Liver (tissue), 9 donors: Measurements from ENCODE around the gene PNCK. TPM values are rescaled to one million over a fixed set of nuclear protein-coding genes. Genes with fewer than 3 reads are reported as not detected.

Experiments used
- DNase-seq: peaks from one replicate; pipeline ENCODE4 v3.0.0-alpha.2; 2017; ENCODE audit warnings: low spot score
- H3K27ac ChIP-seq, 2 donors: one replicate each; pipeline ENCODE4 v1.7.0; 2013; ENCODE audit warnings: inconsistent platforms in 2 of 2, low read length in 2 of 2, control low read depth in 1 of 2, low read depth in 1 of 2, mild to moderate bottlenecking in 1 of 2
- H3K27me3 ChIP-seq, 4 donors: one replicate each; pipeline versions ENCODE4 v1.6.1 to v1.7.0; 2013; ENCODE audit warnings: low read length in 3 of 4, inconsistent platforms in 1 of 4, mild to moderate bottlenecking in 1 of 4, moderate library complexity in 1 of 4; ENCODE audit not compliant: control insufficient read depth in 4 of 4, insufficient read depth in 4 of 4
- H3K36me3 ChIP-seq, 4 donors: one replicate each; pipeline versions ENCODE4 v1.6.1 to v1.7.0; 2013; ENCODE audit warnings: low read length in 3 of 4, mild to moderate bottlenecking in 3 of 4, low read depth in 1 of 4, moderate library complexity in 1 of 4; ENCODE audit not compliant: control insufficient read depth in 4 of 4, insufficient read depth in 3 of 4
- H3K4me1 ChIP-seq, 4 donors: one replicate each; pipeline versions ENCODE4 v1.6.1 to v1.7.0; 2013; ENCODE audit warnings: low read length in 3 of 4, mild to moderate bottlenecking in 3 of 4, moderate library complexity in 1 of 4; ENCODE audit not compliant: control insufficient read depth in 4 of 4, insufficient read depth in 4 of 4
- H3K4me3 ChIP-seq, 3 donors: one replicate each; pipeline versions ENCODE4 v1.6.1 to v1.7.0; 2013; ENCODE audit warnings: low read length in 3 of 3, control low read depth in 1 of 3, low read depth in 1 of 3, mild to moderate bottlenecking in 1 of 3
- H3K9ac ChIP-seq, 2 donors: one replicate each; pipeline ENCODE4 v1.7.0; 2013; ENCODE audit warnings: low read length in 2 of 2, mild to moderate bottlenecking in 2 of 2, moderate library complexity in 2 of 2, control low read depth in 1 of 2, low read depth in 1 of 2
- H3K9me3 ChIP-seq, 4 donors: one replicate each; pipeline versions ENCODE4 v1.6.1 to v1.7.0; 2013; ENCODE audit warnings: low read length in 3 of 4; ENCODE audit not compliant: control insufficient read depth in 4 of 4
- EGR1 ChIP-seq, 2 donors: IDR thresholded peaks; 2 replicates each; pipeline ENCODE4 v1.6.1; 2016 to 2018; ENCODE audit warnings: antibody characterized with exemption in 2 of 2, low read depth in 2 of 2
- FOXA1 ChIP-seq: IDR thresholded peaks from 2 replicates; pipeline ENCODE4 v1.6.1; 2016; ENCODE audit warnings: antibody characterized with exemption
- FOXA2 ChIP-seq: IDR thresholded peaks from 2 replicates; pipeline ENCODE4 v1.6.1; 2016; ENCODE audit warnings: antibody characterized with exemption
- GABPA ChIP-seq, 2 donors: IDR thresholded peaks in 1 of 2; conservative IDR thresholded peaks in 1 of 2; 2 replicates each; pipeline ENCODE4 v1.6.1; 2016; ENCODE audit warnings: antibody characterized with exemption in 2 of 2, mild to moderate bottlenecking in 1 of 2, moderate library complexity in 1 of 2
- HNF4A ChIP-seq, 2 donors: conservative IDR thresholded peaks; 2 replicates each; pipeline ENCODE4 v1.6.1; 2016; ENCODE audit warnings: antibody characterized with exemption in 2 of 2, mild to moderate bottlenecking in 2 of 2
- HNF4G ChIP-seq: IDR thresholded peaks from 2 replicates; pipeline ENCODE4 v1.6.1; 2016; ENCODE audit warnings: antibody characterized with exemption
- JUND ChIP-seq, 2 donors: IDR thresholded peaks; 2 replicates each; pipeline ENCODE4 v1.6.1; 2016; ENCODE audit warnings: antibody characterized with exemption in 2 of 2
- NR2F2 ChIP-seq: IDR thresholded peaks from 2 replicates; pipeline ENCODE4 v1.6.1; 2016; ENCODE audit warnings: antibody characterized with exemption
- RAD21 ChIP-seq, 2 donors: IDR thresholded peaks; 2 replicates each; pipeline ENCODE4 v1.6.1; 2016; ENCODE audit warnings: antibody characterized with exemption in 2 of 2, mild to moderate bottlenecking in 2 of 2
- RXRA ChIP-seq, 2 donors: IDR thresholded peaks; 2 replicates each; pipeline ENCODE4 v1.6.1; 2017 to 2018; ENCODE audit warnings: antibody characterized with exemption in 2 of 2, mild to moderate bottlenecking in 1 of 2
- SP1 ChIP-seq: IDR thresholded peaks from 2 replicates; pipeline ENCODE4 v1.6.1; 2018; ENCODE audit warnings: antibody characterized with exemption, mild to moderate bottlenecking
- TAF1 ChIP-seq: conservative IDR thresholded peaks from 2 replicates; pipeline ENCODE4 v1.6.1; 2016; ENCODE audit warnings: antibody characterized with exemption, mild to moderate bottlenecking
- YY1 ChIP-seq: IDR thresholded peaks from 2 replicates; pipeline ENCODE4 v1.6.1; 2016; ENCODE audit warnings: antibody characterized with exemption, mild to moderate bottlenecking
- WGBS: extraction: QIAGEN DNeasy Blood & Tissue Kit; methylation state at CpG from one replicate; pipeline ENCODE4 v1.1.7; 2013; 5-methylcytosine and 5-hydroxymethylcytosine counted together
- polyA plus RNA-seq, 2 donors: library from polyadenylated mRNA; stranded (reverse) in 1 of 2; unstranded in 1 of 2; fragments of 200-250 nt in 1 of 2; fragments of >200 nt in 1 of 2; fragmentation: Nextera tagmentation in 1 of 2; extraction: Ambion mirVana in 1 of 2; gene quantifications; one replicate each; pipeline versions ENCODE4 v1.2.1 to v1.2.3, GENCODE V29; 2013 to 2015
- total RNA-seq, 2 donors: library from RNA; depleted of rRNA; stranded (reverse); fragments of >200 nt; gene quantifications; one replicate each; pipeline ENCODE4 v1.2.3, GENCODE V29; 2014
- TF ChIP-seq, protein P1 (sequence below): IDR thresholded peaks from 2 replicates; pipeline ENCODE4 v1.6.1; 2016; ENCODE audit warnings: antibody characterized with exemption
- TF ChIP-seq, protein P2 (sequence below): IDR thresholded peaks from 2 replicates; pipeline ENCODE4 v1.6.1; 2016; ENCODE audit warnings: antibody characterized with exemption
- TF ChIP-seq, protein P3 (sequence below): IDR thresholded peaks from 2 replicates; pipeline ENCODE4 v1.6.1; 2016; ENCODE audit warnings: antibody characterized with exemption, mild to moderate bottlenecking
- TF ChIP-seq, protein P4 (sequence below): fragments of 150-350 bp; IDR thresholded peaks from 2 replicates; pipeline ENCODE4 v1.5.1; 2017; ENCODE audit warnings: improper control_type of control experiment, low read depth, low read length; ENCODE audit not compliant: missing input control
- TF ChIP-seq, protein P5 (sequence below): IDR thresholded peaks from 2 replicates; pipeline ENCODE4 v1.6.1; 2016; ENCODE audit warnings: antibody characterized with exemption
- donor health status: healthy.
- donor health status: healthy.
- donor health status: healthy.
- donor health status: healthy.
- donor health status: healthy.

PNCK gene
- total and polyA plus RNA-seq, 4 donors = 0.02 to 0.17 TPM; not detected in 2

DNA sequence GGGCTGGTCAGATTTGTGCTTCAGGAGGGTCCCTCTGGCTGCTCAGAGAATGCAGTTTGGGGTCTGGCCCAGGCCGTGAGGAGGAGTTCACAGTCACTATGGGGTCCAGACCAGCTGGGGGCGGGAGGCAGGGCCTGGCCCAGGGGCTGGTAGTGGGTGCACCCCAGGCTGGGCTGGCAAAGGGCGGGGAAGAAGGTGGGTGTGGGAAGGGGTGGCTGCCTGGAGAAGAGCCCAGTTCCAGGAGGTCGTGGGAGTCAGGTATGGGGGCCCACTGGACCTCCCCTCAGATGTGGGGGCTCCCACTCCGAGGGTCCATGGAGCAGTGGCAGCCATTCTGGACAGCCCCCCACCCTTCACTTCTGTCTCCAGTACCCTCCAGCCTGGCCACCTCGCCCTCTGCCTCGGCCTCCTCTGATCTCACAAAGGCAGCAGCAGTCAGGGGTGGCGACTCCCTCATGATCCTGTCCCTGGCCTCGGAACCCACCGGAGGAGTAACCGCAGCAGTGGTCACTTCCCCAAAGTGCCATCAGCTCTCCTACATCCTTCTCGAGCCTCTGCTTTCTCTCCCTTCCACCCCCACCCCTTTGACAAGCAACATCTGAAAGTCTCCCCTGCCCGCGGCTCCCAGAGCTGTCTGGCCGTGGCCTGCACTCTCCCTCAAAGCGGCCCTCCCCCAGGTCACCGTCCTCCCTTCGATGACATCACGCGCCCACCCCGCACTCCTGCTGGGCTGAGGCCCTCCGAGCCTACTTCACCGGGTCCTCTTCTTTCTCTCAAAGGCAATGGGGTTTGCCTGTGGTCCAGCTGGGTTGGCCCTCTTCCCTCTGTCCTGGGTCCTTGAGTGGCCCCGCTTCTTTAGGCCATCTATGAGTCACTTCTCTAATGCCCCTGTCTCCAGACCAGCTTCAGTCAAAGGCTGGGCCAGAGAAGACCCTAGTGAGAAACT is 12.4 kb upstream of the PNCK start (continued):
- TF ChIP-seq, protein P1, sequence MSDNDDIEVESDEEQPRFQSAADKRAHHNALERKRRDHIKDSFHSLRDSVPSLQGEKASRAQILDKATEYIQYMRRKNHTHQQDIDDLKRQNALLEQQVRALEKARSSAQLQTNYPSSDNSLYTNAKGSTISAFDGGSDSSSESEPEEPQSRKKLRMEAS = no peak

DNA sequence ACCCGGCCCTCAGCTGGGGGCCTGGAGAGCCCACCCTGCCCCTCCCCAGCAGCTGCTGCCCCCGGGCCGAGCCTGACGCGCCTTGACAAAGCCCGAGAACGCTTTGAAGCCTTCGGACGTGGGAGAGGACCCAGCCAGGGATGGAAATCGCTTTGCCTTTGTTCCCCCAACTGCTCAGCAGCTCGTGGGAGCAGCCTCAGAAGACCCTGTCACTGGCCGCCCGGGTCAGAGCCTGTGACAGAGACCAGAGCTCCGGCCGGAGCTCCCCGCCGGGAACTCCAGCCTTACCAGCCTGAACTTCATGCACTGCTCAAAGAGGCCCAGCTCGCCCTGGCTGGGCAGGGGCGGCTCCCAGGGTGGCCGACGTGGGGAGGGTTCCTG is 11.5 kb upstream of the PNCK start:
- H3K4me1 ChIP-seq = peaks cover 0 to 2% (median 0%) of the 10 kb centered on the region in 4 donors
- no peak overlapping the region for H3K27ac ChIP-seq
- peaks cover 0 to 5% (median 0%) of the 10 kb centered on the region in 4 donors for H3K27me3 ChIP-seq
- WGBS = 42% methylated on average over 21 of the region's 21 CpGs
- no peak overlapping the region for H3K4me3 ChIP-seq
- no peak overlapping the region for H3K9ac ChIP-seq
- no peak for DNase-seq
- no peaks in the 10 kb centered on the region for H3K36me3 ChIP-seq
- H3K9me3 ChIP-seq = no peaks in the 10 kb centered on the region
- TF ChIP-seq RXRA (IDR thresholded peaks at IDR 0.05) (no peak), GABPA (IDR thresholded peaks at IDR 0.05 in 1 of 2, conservative IDR thresholded peaks at IDR 0.05 in 1 of 2) (no peak), SP1 (no peak), HNF4A (conservative IDR thresholded peaks at IDR 0.05) (no peak), HNF4G (no peak), NR2F2 (no peak), EGR1 (IDR thresholded peaks at IDR 0.05; ENCODE audit: low read depth in 2 of 2) (no peak), RAD21 (IDR thresholded peaks at IDR 0.05) (no peak), FOXA1 (no peak), YY1 (no peak), JUND (IDR thresholded peaks at IDR 0.05) (no peak), FOXA2 (no peak), TAF1 (no peak)
- TF ChIP-seq, protein P2, sequence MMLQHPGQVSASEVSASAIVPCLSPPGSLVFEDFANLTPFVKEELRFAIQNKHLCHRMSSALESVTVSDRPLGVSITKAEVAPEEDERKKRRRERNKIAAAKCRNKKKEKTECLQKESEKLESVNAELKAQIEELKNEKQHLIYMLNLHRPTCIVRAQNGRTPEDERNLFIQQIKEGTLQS = no peak
- TF ChIP-seq, protein P3, sequence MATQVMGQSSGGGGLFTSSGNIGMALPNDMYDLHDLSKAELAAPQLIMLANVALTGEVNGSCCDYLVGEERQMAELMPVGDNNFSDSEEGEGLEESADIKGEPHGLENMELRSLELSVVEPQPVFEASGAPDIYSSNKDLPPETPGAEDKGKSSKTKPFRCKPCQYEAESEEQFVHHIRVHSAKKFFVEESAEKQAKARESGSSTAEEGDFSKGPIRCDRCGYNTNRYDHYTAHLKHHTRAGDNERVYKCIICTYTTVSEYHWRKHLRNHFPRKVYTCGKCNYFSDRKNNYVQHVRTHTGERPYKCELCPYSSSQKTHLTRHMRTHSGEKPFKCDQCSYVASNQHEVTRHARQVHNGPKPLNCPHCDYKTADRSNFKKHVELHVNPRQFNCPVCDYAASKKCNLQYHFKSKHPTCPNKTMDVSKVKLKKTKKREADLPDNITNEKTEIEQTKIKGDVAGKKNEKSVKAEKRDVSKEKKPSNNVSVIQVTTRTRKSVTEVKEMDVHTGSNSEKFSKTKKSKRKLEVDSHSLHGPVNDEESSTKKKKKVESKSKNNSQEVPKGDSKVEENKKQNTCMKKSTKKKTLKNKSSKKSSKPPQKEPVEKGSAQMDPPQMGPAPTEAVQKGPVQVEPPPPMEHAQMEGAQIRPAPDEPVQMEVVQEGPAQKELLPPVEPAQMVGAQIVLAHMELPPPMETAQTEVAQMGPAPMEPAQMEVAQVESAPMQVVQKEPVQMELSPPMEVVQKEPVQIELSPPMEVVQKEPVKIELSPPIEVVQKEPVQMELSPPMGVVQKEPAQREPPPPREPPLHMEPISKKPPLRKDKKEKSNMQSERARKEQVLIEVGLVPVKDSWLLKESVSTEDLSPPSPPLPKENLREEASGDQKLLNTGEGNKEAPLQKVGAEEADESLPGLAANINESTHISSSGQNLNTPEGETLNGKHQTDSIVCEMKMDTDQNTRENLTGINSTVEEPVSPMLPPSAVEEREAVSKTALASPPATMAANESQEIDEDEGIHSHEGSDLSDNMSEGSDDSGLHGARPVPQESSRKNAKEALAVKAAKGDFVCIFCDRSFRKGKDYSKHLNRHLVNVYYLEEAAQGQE = no peak
- TF ChIP-seq, protein P1 = no peak
- TF ChIP-seq, protein P4, sequence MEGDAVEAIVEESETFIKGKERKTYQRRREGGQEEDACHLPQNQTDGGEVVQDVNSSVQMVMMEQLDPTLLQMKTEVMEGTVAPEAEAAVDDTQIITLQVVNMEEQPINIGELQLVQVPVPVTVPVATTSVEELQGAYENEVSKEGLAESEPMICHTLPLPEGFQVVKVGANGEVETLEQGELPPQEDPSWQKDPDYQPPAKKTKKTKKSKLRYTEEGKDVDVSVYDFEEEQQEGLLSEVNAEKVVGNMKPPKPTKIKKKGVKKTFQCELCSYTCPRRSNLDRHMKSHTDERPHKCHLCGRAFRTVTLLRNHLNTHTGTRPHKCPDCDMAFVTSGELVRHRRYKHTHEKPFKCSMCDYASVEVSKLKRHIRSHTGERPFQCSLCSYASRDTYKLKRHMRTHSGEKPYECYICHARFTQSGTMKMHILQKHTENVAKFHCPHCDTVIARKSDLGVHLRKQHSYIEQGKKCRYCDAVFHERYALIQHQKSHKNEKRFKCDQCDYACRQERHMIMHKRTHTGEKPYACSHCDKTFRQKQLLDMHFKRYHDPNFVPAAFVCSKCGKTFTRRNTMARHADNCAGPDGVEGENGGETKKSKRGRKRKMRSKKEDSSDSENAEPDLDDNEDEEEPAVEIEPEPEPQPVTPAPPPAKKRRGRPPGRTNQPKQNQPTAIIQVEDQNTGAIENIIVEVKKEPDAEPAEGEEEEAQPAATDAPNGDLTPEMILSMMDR = no peak
- TF ChIP-seq, protein P5, sequence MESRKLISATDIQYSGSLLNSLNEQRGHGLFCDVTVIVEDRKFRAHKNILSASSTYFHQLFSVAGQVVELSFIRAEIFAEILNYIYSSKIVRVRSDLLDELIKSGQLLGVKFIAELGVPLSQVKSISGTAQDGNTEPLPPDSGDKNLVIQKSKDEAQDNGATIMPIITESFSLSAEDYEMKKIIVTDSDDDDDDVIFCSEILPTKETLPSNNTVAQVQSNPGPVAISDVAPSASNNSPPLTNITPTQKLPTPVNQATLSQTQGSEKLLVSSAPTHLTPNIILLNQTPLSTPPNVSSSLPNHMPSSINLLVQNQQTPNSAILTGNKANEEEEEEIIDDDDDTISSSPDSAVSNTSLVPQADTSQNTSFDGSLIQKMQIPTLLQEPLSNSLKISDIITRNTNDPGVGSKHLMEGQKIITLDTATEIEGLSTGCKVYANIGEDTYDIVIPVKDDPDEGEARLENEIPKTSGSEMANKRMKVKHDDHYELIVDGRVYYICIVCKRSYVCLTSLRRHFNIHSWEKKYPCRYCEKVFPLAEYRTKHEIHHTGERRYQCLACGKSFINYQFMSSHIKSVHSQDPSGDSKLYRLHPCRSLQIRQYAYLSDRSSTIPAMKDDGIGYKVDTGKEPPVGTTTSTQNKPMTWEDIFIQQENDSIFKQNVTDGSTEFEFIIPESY = no peak
